AG04449 (cell line): ENCODE data around the gene ZKSCAN3.

ENCODE experiments used
- CTCF ChIA-PET: fragments of 350-600 bp; formaldehyde crosslinking; extraction: SDS; loops from one replicate; lab custom pipeline; 2021; ENCODE audit warnings: antibody characterized with exemption; lab: Yijun Ruan, JAX
- POLR2A ChIA-PET: fragments of 400-600, 350-600 bp; formaldehyde crosslinking; extraction: SDS; loops from one replicate; lab custom pipeline; 2020; ENCODE audit warnings: antibody characterized with exemption, inconsistent platforms; lab: Yijun Ruan, JAX
- DNase-seq: peaks from one replicate; pipeline ENCODE4 v3.0.0-alpha.2; 2010; ENCODE audit warnings: low read depth, low spot score
- H3K4me3 ChIP-seq: 2 replicates; pipeline ENCODE4 v1.5.1; 2011; ENCODE audit warnings: low read depth, mild to moderate bottlenecking, control low read depth, low read length
- CTCF ChIP-seq: IDR thresholded peaks from one replicate; pipeline ENCODE4 v1.5.1; 2011; ENCODE audit warnings: mild to moderate bottlenecking, moderate library complexity, low read length, control low read depth, inconsistent platforms; ENCODE audit not compliant: insufficient read depth; ENCODE audit errors: missing control alignments

Gene ZKSCAN3

GRCh38 chr6:28378644-28379043, 28.9 kb downstream of the ZKSCAN3 start:
- POLR2A ChIA-PET: no interaction called here
- no peak overlapping the region for H3K4me3 ChIP-seq
- DNase-seq: no peak
- CTCF ChIA-PET: interaction anchor here (3.3 kb wide), 1 partner anchor 22 kb away, joined by 16 read pairs; no protein-coding TSS in a partner anchor
- TF ChIP-seq CTCF: no peak

- POLR2A ChIA-PET: no interaction called here
- H3K4me3 ChIP-seq: no peak overlapping the region
- CTCF ChIA-PET: no interaction called here
- DNase-seq: no peak
- TF ChIP-seq CTCF: no peak
Observed at GRCh38 chr6:28380381-28380780, 30.6 kb downstream of the ZKSCAN3 start.

GRCh38 chr6:28383235-28384142, 33.7 kb downstream of the ZKSCAN3 start:
- ChIA-PET CTCF (interaction anchor here (0.6 to 3.8 kb wide), 8 partner anchors 10 to 302 kb away, joined by 3 to 29 read pairs (median 4); partner anchors contain the start of gene ZSCAN12), POLR2A (no interaction called here)
- H3K4me3 ChIP-seq: peak overlapping the region; percentile 50
- DNase-seq: no peak
- peak; percentile 21 for TF ChIP-seq CTCF

GRCh38 chr6:28384143-28384533, 34.4 kb downstream of the ZKSCAN3 start:
- DNase-seq: no peak
- TF ChIP-seq CTCF: no peak
- ChIA-PET CTCF (interaction anchor here (0.6 to 3.8 kb wide), 7 partner anchors 10 to 301 kb away, joined by 3 to 29 read pairs (median 4); partner anchors contain the start of gene ZSCAN12), POLR2A (no interaction called here)
- H3K4me3 ChIP-seq: no peak overlapping the region

- CTCF ChIA-PET: no interaction called here
- H3K4me3 ChIP-seq: no peak overlapping the region
- POLR2A ChIA-PET: no interaction called here
- TF ChIP-seq CTCF: no peak
- no peak for DNase-seq
Observed at GRCh38 chr6:28390688-28391087, 40.9 kb downstream of the ZKSCAN3 start.
